HG03025 (cell line): ENCODE data around the gene TMEM213.

ENCODE experiments used
- ATAC-seq: cut with Tn5 transposase; IDR thresholded peaks from one replicate; pipeline ENCODE4 v1.9.1; 2021; ENCODE audit warnings: mild to moderate bottlenecking, moderate library complexity; ENCODE audit not compliant: unreplicated experiment, low FRiP score

TMEM213 gene, protein sequence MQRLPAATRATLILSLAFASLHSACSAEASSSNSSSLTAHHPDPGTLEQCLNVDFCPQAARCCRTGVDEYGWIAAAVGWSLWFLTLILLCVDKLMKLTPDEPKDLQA

DNA sequence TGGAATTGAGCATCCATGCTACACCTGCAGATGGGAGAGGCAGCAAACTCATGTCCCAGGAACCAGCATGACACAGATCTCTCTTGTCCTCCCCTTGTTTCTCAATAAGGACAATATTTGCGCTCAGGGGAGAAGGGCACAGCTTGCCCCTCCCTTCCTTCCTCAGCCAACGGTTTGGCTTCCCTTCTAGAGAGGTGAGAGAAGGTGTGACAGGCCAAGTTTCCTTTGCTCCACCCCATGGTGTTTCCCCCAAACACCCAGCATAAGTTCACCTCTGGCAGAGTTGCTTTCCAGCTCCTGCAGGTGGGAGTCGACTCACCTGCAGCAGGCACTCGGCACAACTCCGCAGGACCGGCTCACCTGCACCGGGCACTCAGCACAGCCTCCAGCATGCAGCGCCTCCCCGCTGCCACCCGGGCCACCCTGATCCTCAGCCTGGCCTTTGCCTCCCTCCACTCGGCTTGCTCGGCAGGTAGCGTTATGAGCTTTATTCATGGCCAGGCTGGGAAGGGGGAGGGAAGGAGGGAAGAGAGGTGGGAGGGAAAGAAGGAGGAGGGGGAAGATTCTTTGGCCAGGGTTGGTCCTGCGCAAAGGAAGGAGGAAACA is at the start of gene TMEM213, which contains the start of gene ATP6V0A4:
Gene TMEM213, plus strand, starts transcription at position 280 of the 606 bp plus-strand sequence. Its CDS starts 111 bp downstream, at position 391.
Gene ATP6V0A4, minus strand, starts transcription at position 482 of the 606 bp plus-strand sequence. CDS start 26,949 bp downstream, outside the sequence.
- ATAC-seq, result no peak

DNA sequence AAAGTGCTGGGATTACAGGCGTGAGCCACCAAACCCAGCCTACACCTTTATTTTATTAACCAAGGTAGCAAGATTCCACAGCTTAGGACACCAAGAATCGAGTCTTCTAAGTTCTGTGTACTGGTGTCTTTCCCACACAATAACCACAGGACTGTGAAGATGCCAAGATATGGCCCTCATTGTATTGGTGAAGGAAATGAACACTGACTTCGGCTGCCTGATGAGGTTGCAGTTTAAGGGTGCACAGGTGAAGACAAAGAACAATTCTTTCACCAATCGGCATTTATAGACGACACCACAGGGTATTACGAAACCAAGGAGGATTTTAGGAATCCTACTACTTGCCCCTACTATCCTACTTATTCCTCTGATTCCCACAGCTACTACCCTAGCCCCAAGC is 49.1 kb upstream of the TMEM213 start:
- no peak for ATAC-seq

DNA sequence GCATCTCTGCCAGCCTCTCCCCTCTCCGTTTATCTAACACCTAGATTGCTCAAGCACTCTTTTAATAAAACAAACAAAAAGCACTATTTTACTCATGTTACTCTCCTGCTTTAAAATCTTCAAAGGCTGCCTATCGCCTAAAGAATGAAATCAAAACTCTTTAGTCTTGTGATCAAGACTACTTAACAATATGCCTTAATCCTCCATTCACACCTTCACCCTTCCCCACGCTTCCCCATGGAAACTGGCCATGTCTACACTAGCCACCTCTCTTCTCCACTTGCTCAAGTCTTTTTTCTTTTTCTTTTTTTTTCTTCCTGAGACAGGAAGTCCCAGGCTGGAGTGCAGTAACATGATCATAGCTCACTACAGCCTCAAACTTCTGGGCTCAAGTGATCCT is 47.8 kb upstream of the TMEM213 start:
- no peak for ATAC-seq

DNA sequence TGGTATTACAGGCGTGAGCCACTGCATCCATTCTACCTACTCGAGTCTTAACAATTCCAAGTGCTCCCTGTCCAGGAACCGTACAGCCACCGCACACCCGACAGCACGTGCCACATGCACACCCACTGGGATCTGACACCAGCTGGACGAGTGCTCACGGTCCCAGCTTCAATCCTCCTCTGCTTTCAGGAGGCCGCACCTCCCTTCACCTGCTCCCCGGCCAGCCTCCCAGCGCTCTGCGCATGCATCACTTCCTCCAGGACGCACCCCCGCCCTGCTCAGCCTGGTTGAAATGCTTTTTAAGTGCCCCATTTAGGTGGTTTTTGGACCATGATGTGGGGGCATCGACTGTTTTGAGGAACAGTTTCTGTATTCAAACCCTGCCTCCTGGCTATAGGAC is 47.3 kb upstream of the TMEM213 start:
- ATAC-seq, result no peak

DNA sequence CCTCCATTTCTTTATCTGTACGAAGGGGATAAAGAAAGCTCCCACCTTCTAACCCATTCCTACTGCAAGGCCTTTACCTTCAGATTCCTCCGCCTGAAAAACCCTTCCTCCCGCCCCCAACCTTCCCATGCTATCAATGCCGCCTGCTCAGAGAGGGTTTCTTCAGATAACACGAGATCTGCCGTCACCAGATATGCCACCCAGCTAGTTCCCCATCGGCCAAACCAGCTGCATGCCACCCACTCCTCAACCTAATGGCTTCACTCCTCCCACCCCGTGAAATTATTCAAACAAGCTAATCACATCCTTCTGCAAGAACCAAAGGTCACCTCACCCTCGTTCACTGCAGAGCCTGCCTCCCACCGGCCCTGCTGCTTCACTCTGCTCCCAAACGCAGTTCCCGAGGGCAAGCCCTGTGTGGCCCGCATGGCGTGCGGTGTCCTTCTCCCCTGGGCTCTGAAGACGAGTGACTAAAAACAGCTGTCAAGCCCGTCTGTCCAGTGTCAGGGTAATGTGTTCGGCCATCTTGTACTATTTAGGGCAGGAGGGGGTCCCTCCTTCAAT is 46.8 kb upstream of the TMEM213 start:
- ATAC-seq, result no peak

DNA sequence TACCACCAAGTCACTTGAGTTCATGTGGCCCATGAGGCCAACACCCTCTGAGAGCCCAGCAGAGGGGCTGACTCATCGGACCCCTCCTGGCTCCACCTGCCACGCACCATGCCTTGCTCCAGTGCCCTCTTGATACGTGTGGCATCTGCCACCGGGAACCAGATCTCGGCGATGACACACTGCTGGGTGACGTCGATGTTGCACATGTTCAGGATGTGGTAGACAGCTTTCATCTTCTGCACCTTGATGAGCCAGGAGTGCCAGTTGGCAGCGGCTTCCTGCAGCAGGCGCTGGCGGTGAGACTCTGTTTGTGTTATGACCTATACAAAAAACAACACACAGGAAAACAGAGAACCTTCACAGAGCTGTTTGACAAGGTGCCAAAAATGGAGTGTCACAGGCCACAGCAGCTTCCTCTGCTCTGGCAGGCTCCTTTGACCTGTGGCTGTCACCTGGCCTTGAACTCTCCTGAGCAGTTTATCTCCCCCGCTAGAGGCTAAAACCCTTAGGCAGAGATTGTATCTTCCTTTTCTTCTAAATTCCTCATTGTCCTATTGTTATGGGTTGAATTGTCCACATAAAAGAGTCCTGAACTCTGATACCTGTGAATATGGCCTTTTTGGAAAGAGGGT is 45.2 kb upstream of the TMEM213 start:
- ATAC-seq, result no peak

DNA sequence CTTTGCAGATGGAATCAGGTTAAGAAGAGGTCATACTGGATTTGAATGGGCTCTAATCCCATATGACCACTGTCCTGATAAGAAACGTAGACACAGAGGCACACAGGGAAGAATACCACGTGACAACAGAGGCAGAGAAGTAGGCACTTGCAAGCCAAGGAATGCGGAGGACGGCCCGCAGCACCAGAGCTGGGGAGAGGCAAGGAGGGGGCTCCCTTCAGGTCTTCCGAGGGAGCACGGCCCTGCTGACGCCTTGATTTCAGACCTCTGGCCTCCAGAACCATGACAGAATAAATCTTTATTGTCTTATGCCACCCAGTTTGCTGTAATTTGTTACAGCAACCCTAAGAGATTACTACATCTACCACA is 44.7 kb upstream of the TMEM213 start:
- no peak for ATAC-seq

DNA sequence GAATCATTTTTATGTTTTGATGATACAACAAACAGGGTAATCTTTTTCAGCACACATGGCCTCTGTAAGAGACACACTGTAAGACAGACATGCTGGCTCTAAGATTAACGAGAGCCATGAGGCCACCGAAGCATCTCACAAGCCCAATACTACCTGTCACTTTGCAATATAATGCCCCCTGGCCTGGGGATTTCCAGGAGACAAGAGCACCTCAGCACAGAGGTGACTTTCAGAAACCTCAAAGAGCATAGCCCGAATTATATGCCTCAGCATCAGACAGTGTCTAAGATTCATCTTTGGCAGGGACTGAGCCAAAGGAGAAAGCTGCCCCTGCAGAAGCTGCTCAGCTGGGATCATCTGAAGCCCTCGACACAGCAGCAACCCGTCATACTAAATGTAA is 44.2 kb upstream of the TMEM213 start:
- ATAC-seq, result no peak

DNA sequence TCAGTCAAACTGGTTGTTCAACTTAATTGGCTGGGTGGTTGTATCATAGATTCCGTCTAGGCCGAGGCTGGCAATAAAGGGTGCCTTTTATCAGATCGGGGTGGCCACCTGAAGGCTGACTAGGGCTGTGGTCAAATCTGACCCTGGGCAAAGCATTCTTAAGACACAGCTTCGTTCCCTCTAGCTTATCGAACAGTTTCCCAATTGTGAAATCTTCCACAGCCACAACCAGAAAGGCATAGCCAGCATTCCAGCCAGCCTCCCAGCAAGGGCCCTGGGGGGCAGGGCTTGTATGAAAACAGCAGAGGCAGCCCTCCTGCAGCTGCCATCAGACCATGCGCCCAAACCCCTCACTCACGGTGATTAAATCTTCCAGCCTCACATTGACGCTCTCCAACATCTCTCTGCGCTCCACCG is 42.5 kb upstream of the TMEM213 start:
- ATAC-seq, result no peak

DNA sequence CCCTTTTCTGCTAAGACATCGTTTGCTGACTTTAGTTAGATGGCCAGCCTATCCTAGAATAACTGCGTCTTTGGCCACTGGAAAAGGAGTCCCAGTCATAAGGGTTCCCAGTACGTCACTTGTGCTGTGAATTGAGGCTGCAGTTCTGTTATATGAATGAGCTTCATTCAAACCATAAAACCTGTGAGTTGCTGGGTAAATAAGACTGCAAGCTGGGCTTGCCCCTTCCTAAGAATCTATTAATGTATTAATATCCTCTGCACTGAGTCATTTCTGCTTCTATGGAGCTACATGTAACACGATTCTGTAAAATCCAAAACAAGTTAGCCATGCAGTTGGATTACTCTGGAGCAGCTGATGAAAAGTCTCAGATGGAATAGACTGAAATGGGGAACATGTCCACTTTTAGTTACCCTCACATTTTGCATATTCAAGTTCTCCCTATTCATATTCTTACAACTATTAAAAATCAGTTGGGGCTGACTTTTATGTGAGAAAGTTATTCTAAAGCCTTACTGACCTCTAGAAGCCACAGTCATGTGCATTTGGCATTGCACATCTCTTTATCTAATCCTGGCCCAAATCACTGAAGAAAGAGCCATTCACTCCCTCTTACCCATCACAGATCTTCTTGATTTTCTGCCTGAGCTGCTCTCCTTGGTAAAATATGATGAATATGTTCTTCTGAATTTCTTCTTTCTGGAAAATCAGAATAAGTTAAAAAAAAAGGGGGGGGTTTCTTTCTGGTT is 41.8 kb upstream of the TMEM213 start:
- no peak for ATAC-seq

DNA sequence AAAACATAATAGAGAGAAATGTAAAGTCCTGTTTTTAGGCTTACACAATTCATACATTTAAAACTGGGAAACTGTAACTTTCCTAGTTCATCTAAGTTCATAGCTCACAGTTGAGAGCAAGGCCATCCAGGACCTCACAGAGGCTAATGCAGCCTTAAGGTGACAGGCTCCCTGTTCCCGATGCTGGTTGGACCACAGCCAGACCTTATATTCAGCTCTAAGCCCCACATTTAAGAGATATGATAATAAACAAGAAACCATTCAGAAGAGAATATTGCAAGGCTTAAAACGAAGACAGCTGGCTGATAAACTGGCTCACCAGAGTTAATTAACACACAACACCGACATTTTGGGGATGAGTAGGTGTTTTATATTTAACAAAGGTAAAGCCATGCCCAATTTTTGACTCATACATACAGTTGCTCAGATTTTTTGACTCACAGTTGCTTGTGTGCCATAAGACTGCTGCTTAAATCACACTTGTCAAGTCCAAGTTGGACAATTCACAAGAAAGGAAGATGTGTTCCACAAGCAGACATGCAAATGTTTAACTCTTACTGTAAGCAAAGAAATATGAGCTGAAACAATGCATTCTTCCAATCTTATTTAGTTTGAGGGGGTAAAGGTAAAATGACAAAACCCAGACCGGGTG is 41.1 kb upstream of the TMEM213 start:
- no peak for ATAC-seq

DNA sequence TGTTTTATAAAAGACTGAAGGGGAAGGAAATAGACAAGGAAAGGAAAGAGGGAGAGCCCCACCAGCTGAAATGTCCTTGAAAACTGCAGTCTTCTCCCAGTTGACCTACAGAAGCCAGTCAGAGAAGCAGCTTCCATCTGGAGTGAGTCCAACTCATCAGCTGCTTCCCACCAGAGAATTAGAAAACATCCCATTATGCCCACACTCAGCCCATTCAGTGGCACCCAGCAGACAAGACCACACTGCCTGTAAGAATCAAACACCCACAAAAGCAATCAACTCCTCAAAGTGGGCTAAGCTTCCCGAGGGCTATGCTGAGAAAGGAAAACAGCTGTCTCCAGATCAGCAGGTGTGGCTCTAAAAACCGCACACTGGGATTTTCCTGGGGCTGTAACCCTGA is 29.6 kb upstream of the TMEM213 start:
- ATAC-seq, result no peak

DNA sequence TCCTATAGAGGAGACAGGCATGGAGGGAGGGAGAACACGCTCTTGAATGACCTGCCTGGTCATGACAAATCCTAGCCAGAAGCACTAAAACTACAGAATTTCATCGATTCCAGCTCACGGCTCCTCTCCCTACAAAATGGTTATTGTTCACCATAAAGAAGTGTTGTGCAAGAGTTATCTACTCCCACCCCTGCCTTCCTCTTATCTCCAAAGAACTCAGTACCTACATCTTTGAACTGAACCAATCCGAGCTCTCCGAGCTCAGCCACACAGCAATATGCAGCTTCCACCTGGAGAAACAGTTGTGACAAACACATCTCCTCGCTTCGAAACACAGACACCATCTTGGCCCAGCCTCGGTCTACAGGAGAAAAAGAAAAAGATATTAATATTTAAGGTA is 26.9 kb upstream of the TMEM213 start:
- no peak for ATAC-seq

DNA sequence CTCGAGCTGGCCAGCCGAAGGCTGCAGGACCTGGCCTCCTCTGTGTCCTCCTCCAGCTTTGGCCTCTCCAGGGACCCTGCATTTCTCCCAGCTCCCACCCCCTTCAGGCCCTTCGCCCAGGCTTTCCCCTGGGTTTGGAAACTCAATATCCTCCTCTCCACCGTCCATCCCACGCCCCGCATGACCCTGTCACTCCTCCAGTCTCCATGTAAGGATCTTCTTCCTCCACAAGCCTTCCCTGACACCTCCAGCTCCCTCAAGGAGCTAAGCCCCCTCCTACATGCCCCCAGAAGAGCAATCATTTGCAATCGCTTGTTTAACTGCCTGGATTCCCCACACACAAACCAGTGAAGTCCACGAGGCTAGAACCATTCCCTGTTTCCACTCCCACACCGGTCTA is 24.6 kb upstream of the TMEM213 start:
- ATAC-seq, result no peak

DNA sequence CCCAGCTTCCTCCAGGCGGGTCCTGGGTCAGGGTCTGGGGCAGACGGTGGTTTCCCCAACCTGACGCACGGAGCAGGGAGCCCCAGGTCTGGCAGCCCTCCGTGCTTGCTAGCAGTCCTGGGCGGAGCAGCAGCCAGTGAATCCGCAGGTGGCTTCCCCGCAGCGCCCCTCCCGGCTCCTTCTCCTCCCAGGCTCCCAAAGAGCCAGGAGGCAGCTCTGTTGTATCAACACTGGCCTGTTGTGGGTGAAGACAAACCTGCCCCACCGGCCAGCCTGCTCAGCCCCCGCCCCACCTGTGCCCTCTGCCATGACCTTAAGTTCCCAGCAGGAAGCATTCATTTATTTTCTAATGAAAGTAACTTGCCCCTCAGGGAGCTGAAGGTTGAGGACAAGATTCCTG is 24.0 kb upstream of the TMEM213 start:
- ATAC-seq, result no peak

DNA sequence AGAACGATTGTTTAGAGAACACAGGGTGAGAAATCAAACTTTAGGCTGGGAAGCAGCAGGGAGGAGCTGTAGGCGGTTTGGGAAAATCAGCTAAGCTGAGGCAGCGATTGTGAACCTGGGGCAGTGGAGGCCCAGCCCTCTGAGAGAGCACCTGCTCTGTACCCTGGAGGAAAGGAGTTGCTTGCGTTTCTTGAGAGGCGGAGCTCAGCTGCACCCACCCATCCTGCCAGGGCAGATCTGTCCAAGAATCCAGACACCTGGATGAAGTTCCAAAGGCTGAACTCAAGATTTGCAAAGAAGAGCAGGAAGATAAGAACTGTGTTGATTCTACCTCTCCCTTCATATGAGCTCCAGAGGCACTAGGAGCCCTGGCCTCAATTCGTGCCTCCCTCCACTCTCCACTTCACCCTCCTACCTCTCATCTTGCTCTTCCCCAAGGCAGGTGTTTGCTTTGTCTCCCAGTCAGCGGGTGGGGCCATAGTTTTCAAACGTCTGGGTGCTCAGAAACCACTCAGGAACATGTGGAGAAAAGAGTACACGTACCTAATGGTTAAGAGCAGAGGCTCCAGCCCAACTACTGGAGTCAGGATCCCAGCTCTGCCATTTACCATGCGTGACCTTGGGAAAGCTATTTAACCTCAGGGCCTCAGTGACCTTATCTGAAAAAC is 21.5 kb upstream of the TMEM213 start:
- no peak for ATAC-seq

DNA sequence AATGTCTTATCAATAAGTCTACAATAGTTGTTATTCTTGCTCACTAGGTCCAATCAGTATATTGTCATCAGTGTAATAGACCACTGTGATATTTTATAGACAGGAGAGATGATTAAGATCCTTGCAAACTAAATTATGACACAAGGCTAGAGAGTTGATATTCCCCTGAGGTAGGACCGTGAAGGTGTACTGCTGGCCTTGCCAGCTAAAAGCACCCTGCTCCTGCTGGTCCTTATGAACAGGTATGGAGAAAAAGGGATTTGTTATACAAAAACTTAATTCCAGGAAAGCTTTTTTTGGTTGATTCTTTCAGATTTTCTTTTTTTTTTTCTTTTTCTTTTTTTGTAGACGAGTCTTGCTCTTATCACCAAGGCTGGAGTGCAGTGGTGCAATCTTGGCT is 16.8 kb upstream of the TMEM213 start:
- no peak for ATAC-seq

DNA sequence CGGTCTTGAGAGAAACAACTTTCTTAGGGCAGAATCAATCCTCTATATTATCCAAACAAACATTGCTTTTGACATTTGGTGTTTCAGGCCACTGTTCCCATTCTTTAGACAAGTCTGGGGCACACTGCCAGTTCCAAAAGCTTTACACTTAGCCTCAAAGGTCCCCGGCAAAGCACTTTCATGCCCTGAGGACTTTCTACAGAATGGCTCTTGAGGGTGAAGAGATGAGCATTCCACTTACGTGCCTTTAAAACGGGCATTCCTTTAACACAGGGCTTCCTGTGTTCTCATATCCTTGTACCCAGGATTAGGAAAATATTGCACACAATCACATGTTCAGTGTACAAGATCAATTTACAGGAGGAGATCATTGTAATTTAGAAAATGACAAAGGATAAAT is 13.1 kb upstream of the TMEM213 start:
- ATAC-seq, result no peak

DNA sequence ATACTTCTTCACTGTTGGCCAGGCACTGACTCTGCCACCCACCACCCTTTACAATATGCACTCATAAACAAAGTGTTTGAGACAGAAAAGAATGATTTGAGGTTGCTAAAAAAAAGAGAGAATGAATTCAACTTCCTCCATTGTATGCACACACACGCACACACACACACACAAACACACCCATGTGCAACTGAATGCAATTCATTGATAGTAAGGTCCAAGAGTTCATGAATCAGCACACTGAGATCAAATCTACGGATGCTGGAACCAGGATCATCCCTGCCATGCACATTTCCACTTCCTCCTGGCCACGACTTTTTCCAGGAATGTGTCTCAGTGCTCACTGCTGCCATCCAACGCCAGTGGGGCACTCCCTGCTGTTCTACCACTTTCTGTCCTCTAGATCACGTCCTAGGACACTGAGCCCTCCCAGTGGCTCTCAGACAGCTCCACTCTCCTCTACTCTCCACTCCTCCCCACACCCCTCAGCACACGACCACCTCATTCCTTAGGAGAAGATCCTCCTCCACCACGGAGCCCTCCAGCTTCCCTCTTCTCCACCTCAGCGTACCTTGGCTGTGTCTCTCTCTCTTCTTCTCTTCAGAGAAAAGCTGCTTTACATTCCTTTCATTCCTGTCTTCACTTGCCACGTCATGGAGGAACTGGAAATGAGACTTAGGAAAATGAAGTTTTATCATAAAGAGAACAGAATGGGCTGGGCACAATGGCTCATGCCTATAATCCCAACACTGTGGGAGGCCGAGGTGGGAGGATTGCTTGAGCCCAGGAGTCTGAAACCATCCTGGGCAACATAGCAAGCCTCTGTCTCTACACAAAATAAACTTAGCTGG is 12.0 kb upstream of the TMEM213 start:
- no peak for ATAC-seq
